Fibroblast of skin of left quadriceps (primary cell): ENCODE data around the gene IL32.
"Not testable (repeated sequence)": the region's sequence is repeated elsewhere in the genome, so short reads cannot be mapped to it uniquely, and the experiment has no call there.

Experiments used
- DNase-seq, 2 experiments: peaks; one replicate each; pipeline ENCODE4 v3.0.0-alpha.2; 2013; ENCODE audit warnings: low read depth in 2 of 2

IL32 gene

DNA sequence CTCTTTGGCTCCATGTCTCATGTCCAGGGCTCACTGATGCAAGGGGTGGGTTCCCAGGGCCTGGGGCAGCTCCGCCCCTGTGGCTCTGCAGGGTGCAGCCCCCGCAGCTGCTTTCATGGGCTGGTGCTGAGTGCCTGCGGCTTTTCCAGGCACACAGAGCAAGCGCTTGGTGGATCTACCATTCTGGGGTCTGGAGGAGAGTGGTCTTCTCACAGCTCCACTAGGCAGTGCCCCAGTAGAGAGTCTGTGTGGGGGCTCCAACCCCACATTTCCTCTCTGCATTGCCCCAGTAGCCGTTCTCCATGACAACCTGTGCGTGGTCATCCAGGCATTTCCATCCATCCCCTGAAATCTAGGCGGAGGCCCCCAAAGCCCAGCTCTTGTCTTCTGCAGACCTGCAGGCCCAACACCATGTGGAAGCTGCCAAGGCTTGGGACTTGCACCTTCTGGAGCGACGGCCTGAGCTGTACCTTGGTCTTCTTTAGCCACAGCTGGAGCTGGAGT lies 5.2 kb downstream of the IL32 start:
- DNase-seq, result no peak

DNA sequence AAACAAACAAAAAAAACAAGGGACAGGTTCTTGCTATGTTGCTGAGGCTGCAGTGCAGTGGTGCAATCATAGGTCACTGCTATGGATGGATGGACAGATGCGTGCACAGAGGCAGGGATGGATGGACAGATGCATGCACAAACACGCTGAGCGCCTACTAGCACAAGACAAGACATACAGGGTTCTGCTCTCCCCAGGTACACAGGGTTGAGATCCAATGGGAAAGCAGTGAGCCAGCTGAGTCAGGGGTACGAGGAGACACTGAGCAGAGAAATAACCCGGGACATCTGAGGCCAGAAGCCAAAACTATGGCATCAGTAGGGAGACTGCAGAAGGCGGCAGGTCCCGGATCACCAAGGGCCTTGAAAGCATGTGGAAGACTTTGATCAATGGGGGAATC lies 6.2 kb downstream of the IL32 start:
- no peak for DNase-seq

DNA sequence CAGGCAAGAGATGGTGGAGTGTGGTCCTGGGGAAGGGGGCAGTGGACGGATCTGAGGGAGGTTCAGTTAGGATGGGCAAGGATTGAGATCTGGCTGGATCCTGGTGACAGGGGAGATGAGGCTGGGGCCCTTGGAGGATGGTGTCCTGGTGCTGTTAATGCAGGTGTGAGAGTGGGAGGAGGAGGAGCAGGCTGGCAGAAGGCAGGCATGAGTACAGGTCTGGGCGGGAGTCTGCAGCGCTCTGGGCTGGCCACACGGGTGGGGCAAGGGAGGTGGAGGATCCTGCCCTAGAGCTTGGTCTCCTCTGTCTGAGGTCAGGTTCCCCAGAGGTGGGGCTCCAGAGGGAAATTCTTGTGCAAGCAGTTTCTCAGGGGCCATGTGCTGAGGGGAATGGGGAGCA lies 6.7 kb downstream of the IL32 start:
- not testable (repeated sequence) for DNase-seq

DNA sequence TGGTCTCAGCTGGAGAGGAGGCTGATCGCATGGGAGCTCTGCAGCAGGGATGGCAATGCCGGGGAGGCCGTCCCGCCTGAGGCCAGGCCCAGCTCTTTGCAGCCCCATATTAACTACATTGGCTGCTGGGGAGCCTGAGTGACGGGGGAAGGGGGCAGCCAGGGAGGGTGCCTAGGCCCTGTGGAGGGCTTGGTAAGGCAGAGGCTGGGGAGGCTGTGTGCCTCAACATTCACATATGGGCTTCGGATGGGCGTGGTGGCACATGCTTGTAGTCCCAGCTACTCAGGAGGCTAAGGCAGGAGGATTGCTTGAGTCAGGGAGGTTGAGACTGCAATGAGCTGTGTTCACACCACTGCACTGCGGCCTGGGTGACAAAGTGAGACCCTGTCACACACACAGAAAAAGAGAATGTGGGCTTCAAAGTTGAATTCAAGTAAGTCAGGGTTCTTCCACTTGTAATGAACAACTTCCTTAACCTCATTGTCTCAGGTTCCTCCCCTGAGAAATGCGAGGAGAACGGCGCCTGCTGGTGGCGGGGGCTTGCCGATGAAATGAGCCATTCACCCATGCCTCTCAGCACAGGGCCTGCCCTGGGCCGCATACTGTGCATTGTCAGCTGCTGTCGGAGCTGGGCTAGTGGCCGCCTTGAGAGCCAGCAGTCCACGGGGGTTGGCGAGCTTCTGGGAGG lies 7.3 kb downstream of the IL32 start:
- DNase-seq, result not testable (repeated sequence)

DNA sequence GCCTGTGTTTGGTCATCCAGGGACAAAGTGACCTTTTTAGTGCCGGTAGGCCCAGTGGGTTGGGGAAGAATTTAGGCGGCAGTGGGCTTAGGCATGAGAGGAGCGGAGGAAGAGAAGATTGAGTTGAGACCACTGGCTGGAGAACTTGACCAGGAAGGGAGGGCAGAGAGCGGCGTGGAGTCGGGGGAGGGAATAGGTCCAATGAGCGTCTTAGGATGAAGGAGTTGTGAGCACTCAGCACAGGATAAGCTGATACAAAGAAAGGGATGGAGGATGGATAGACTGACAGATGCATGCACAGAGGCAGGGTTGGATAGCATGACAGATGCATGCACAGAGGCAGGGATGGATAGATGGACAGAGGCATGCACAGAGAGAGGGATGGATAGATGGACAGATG lies 8.0 kb downstream of the IL32 start:
- no peak for DNase-seq

DNA sequence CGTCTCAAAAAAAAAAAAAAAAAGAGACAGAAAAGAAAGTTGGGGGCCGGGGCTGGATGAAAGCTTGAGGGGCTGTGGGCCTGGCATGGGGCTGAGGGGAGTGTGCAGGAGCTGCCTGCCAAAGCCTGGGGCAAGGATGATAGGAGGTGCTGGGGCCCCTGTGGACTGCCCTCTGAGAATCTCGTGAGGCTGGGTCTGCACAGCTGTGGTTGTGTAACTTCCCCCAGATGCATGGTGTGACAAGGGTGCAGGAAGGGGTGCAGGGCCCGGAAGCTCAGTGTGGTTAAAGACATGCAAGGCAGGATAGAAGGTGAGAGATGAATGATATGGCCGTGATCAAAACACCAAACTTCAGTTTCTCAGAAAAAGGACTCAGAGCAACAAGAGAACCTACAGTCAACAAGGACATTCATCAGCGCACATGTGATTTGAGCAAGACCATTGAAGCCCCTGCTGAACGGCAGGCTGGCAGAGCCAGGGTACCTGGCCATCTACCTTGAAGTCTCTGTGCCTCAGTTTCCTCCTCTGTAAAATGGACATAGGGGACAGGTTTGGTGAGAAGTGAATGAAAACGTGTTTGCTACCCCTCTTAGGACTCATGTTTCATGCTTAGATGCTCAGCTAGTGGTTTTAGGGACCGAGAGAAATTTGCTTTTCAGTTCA lies 9.6 kb downstream of the IL32 start:
- no peak for DNase-seq

DNA sequence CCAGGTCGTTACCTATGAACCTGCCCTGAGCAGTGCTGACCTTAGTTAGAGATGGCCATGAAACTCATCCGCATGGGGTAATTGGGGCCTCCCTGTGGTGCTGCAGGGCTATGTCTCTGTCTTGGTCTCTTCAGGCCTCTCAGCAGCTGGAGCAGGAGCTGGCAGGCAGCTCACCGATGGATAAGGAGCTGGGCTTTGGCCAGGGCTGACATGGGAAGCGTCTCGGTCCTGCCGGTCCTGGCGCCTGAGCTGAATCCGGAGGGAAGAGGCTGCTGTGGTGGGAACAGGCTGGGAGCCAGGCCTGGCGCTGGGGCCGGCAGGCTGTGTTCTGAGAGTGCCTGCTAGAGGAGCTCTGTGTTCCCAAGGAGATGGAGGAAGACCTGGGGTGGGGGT lies 10.1 kb downstream of the IL32 start:
- no peak for DNase-seq

DNA sequence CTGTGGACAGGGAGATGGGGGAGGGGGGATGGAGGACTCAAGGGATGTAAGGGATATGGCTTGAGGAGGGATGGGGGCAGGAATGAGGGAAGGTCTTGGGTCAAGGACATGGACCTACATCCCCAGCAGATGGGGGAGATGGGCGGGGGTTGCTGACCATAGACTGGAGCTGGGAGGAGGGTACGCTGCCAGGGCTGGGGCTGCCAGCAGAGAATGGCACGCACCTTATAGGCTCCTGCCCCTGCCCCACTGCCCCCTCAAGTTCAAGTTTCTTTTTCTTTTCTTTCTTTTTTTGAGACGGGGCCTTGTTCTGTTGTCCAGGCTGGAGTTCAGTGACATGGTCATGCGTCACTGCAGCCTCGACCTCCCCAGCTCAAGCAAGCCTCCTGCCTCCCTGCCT lies 10.5 kb downstream of the IL32 start:
- not testable (repeated sequence) for DNase-seq

DNA sequence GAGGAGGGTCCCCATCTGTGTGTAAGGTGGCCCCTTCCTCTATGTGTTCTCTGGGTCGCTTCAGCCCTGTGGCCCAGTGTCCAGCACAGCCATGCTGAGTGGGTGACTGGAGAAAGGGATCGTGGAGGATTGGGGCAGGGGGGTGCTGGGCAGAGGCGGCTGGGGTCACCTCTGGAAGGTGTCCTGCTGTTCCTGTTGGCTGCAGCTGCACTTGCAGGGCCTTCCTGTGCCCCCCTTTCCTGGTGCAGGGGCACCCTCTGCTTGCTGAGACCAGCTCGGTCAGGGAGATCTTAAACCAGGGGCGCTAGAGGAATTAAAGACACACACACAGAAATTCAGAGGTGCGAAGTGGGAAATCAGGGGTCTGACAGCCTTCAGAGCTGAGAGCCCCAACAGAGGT lies 11.1 kb downstream of the IL32 start:
- DNase-seq, result no peak

DNA sequence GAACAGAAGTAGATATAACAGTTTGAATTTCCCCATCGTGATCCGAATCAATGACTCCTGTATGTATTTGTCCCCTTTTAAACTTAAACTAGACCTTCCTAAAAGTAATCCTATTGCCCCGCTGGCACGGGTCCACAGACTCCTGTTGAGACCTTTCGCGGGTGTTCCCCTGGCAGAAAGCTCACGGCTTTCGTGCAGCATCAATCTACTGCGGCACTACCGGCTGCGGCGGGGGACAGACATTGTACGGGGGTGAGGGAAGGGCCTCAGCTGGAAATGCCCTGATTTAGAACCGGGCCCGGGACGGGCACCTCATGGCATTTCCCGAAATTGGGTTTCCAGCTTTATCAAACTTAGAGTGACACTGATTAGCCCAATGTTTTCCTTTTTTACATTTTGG lies 14.6 kb downstream of the IL32 start:
- DNase-seq, result no peak

DNA sequence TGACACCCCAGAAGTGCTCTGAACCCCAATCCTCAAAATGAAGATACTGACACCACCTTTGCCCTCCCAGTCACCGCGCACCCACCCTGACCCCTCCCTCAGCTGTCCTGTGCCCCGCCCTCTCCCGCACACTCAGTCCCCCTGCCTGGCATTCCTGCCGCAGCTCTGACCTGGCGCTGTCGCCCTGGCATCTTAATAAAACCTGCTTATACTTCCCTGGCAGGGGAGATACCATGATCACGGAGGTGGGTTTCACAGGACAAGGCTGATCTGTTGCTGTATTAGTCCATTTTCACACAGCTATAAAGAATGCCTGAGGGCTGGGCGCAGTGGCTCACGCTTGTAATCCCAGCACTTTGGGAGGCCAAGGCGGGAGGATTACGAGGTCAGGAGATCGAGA lies 16.5 kb downstream of the IL32 start:
- DNase-seq, result not testable (repeated sequence)

DNA sequence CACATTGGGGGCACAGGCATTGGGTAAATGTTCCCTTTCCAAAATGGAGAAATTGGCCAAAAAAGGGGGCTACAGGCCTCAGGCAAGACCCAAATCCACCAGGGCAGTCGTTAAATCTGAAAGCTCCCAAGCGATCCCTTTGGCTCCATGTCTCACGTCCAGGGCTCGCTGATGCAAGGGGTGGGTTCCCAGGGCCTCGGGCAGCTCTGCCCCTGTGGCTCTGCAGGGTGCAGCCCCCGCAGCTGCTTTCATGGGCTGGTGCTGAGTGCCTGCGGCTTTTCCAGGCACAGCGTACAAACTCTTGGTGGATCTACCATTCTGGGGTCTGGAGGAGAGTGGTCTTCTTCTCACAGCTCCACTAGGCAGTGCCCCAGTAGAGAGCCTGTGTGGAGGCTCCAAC lies 18.0 kb downstream of the IL32 start:
- DNase-seq, result not testable (repeated sequence)

DNA sequence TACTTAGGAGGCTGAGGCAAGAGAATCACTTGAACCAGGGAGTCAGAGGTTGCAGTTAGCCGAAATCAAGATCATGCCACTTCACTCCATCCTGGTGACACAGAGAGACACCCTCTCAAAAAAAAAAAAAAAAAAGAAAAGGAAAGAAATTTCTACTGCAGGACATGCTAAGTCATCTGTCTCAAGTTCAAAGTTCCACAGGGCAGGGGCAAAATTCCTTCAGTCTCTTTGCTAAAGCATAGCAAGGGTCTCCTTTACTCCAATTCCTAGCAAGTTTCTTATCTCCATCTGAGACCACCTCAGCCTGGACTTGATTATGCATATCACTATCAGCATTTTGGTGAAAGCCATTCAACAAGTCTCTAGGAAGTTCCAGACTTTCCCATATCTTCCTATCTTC lies 19.1 kb downstream of the IL32 start:
- DNase-seq, result no peak

DNA sequence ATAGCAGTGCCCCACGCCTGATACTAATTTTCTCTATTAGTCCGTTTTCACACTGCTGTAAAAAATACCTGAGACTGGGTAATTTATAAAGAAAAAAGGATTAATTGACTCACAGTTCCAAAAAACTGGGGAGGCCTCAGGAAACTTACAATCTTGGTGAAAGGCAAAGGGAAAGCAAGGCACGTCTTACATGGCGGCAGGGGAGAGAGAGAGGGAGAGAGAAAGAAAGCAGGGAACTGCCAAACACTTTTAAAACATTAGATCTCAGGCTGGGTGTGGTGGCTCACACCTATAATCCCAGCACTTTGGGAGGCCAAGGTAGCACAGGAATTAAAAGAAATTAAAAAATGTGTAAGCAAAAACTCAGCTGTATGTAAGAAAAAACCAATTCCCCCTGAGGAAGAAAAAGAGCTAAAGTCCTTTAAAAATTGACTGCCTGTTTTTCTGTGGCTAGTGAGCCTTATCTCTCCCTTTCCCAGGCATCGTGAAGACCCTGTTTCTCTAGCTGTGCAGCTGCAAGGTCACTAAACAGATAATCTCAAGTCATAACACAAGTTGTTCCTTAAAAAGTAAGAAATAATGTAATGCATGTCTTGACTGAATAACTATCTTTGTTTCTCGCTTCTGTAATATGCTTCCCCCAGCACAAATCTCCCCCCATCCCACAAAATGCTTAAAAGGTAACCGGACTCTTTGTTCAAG lies 19.7 kb downstream of the IL32 start:
- DNase-seq, result no peak

DNA sequence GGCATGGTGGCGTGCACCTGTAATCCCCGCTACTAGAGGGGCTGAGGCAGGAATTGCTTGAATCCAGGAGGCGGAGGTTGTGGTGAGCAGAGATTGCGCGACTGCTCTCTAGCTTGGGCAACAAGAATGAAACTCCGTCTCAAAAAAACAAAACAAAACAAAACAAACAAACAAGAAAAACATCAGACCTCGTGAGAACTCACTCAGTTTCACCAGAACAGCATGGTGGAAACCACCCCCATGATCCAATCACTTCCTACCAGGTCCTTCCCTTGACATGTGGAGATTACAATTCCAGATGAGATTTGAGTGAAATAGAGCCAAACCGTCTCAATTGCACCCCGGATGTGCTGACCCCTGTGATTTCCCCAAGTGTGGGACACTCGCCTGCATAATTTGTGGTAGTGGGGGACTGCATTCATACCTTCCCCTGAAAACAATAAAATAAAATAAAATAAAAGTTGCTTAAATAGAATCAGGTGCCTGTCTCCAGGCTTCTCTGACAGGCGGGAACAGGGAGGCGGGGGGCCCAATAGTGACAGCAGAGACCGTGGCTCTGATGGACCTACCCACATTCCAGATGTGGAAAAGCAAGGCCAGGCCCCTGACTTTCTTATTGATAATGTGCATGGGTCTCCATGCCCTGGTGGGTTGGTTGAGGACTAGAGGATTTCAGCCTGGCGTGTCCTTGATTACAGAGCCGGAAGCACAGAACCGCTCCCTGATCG lies 20.6 kb downstream of the IL32 start:
- DNase-seq, result no peak

DNA sequence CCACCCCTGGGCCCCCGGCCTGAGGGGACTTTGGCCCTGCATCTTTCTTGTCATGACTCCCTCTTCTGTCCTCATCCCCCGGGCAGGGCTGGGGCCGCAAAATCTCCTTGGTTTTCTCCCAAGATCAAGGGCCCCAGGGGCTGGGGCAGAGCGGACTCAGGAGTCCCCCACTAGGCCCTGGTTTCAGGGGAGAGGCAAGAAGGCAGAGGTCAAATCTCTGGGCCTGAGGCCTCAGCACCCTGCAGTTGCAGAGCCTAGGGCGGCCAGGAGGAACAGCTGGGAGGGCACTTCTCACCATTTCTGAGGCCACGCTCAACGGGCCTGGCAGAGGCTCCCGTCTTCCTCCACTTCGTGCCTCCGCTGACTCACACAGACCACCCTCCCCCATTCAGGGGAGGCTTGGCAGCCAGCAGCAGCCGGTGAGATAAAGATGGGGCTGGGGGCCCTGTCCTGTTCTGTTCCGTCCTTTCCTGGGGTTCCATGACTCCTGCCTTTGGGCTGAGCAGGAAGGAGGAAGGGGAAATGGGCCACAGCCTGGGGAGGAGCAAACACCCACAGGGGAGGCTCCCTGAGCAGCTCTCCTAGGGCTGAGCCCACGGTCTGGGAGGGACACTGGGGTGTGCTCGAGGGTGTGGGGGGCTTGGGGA lies 21.3 kb downstream of the IL32 start:
- DNase-seq, result no peak

DNA sequence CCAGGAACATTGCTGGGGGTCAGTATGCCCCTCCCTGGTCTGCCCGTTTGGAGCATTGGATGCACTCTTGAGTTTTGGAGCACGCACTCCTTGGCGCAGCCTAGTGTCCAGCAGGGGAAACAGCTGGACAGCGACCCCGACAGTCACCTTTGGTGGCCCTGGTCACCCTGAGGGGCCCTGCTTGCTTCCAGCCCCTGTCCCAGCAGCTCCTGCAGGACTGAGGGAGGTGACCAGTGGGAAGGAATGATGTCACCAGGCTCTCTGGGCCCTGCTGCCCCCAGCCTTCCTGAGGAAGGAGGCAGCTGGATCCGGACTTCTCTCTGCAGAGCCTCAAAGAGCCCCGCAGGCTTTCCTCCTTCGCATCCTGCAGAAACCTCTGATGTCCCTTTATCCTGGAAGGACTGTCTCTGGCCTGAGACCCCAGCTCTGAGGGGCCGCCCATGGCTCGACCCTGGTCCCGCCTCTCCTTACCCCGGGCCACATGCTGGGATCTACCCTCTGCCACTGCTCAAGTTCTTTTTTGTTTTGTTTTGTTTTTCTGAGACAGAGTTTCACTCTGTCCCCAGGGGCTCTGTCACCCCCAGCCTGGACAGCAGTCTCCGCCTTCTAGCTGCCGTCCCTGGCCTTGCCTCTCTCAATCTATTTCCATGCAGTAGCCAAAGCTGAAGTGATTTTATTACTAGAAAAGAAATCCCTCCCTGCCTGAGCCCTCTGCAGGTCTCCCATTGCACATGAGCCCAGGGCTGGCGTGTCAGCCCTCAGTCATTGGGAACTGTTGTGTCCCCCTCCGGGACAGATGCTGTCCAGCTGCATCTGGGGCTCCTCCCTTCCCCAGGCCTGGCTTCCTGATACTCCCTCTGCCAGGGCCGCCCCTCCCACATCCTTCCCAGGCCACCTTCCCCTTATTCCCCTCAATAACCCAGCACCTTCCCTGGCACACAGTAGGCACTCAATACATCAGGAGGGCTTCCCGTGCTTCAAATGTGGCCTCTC lies 22.1 kb downstream of the IL32 start:
- no peak for DNase-seq

DNA sequence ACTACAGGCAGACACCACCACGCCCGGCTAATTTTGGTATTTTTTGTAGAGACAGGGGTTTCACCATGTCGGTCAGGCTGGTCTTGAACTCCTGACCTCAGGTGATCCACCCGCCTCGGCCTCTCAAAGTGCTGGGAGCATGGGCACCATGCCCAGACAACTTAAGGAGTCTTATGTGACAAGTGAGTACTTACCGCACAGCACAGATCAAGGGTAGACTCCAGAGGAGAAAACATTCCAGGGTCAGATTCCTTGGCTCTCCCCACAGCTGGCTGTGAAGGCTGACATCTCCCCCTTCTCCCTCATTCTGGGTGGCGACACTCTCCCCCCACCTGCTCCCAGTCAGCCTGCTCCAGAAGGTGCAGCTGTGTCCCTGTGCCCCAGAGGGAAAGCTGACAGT lies 23.0 kb downstream of the IL32 start:
- no peak for DNase-seq

DNA sequence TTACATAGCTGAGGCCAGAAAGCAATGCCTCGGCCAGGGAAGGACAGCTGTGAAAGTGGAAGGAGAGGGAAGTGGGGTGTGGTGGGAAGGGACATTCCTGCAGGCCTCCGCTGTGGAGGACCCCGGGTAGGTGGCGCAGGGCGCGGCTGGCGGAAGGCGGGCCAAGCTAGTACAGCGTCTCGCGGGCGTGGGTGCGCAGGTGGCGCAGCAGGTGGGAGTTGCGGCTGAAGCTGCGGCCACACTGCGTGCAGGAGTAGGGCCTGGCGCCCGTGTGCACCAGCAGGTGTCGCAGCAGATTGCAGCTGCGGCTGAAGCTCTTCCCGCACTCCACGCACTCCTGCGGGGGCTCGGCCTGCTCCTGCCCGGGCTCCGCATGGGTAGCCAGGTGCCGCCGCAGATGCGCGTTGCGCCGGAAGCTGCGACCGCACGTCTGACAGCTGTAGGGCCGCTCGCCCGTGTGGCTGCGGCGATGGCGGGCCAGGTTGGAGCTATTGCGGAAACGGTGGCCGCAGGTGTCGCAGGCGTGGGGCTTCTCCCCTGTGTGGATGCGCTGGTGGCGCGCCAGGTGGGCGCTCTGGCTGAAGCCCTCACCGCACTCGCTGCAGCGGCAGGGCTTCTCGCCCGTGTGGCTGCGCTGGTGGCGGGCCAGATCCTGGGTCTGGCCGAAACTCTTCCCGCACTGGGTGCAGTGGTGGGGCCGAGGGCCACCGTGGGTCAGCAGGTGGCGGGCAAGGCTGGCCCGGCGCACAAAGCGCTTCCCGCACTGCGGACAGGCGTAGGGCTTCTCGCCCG lies 23.7 kb downstream of the IL32 start:
- no peak for DNase-seq
